ENCODE results near the gene VPS37D. TPM values are rescaled to one million over a fixed set of nuclear protein-coding genes. Genes with fewer than 3 reads are reported as not detected.

The VPS37D gene
- total and polyA plus RNA-seq, 2 experiments from 2014 or later = 2.2 to 7.0 TPM

GRCh38 chr7:73682745-73683055 lies 15.1 kb downstream of the VPS37D start:
- H3K4me1 ChIP-seq (ENCODE audit: insufficient read depth) = peaks cover 9% of the 10 kb centered on the region
- peak overlapping the region; percentile 100 for H3K4me3 ChIP-seq
- H3K27ac Mint-ChIP-seq = peak overlapping the region; percentile 94
- peaks cover 77% of the 10 kb centered on the region for H3K79me2 ChIP-seq (replicated peaks; ENCODE audit: insufficient read depth)
- H3K9me3 Mint-ChIP-seq = no peaks in the 10 kb centered on the region; the same call in 2 of the 3 replicates
- no peaks in the 10 kb centered on the region for H3F3A ChIP-seq (replicated peaks; ENCODE audit: low read depth)
- H3K4me2 ChIP-seq = peak overlapping the region; percentile 92
- H3K27me3 Mint-ChIP-seq (ENCODE audit: insufficient read depth, low read depth, poor library complexity) = peaks cover 13% of the 10 kb centered on the region
- H3K4me3 Mint-ChIP-seq = peak overlapping the region; percentile 95
- H3K27me3 ChIP-seq (ENCODE audit: insufficient read depth) = no peaks in the 10 kb centered on the region
- H3K9me2 ChIP-seq (ENCODE audit: insufficient read depth) = no peaks in the 10 kb centered on the region
- H4K20me1 ChIP-seq (replicated peaks; ENCODE audit: insufficient read depth) = peaks cover 14% of the 10 kb centered on the region
- TF ChIP-seq STAT1 (IDR thresholded peaks at IDR 0.05; ENCODE audit: unreplicated experiment) (no peak), EZH2 (IDR thresholded peaks at IDR 0.05; ENCODE audit: low read depth, unreplicated experiment) (no peak), ETS1 (IDR thresholded peaks at IDR 0.05) (no peak), POLR2AphosphoS5 (IDR thresholded peaks at IDR 0.05; ENCODE audit: low read depth) (no peak), NANOG (IDR thresholded peaks at IDR 0.05; ENCODE audit: borderline replicate concordance) (no peak), CTCF (conservative IDR thresholded peaks at IDR 0.05; ENCODE audit: low read depth in 2 of 2) (no peak), ZNF331 (CRISPR knock-in tag; IDR thresholded peaks at IDR 0.05; ENCODE audit: low read depth) (no peak), CREB1 (CRISPR knock-in tag; IDR thresholded peaks at IDR 0.05; ENCODE audit: low read depth) (no peak), ZNF114 (CRISPR knock-in tag; IDR thresholded peaks at IDR 0.05) (no peak), JUNB (IDR thresholded peaks at IDR 0.05; ENCODE audit: unreplicated experiment) (no peak)
- H3K27ac ChIP-seq (ENCODE audit: low read depth) = no peak overlapping the region
- H2AFZ ChIP-seq = peak overlapping the region; percentile 88; the same call in 1 of the 2 replicates
- peaks cover 32% of the 10 kb centered on the region for H3K36me3 Mint-ChIP-seq (ENCODE audit: low read depth)
- H3K4me1 Mint-ChIP-seq = peaks cover 17% of the 10 kb centered on the region
- H3K36me3 ChIP-seq (ENCODE audit: insufficient read depth) = peaks cover 9% of the 10 kb centered on the region
- DNase-seq (ENCODE audit: low spot score) (no peak), ATAC-seq (peak; percentile 21; the same call in 2 of the 3 replicates)

DNA sequence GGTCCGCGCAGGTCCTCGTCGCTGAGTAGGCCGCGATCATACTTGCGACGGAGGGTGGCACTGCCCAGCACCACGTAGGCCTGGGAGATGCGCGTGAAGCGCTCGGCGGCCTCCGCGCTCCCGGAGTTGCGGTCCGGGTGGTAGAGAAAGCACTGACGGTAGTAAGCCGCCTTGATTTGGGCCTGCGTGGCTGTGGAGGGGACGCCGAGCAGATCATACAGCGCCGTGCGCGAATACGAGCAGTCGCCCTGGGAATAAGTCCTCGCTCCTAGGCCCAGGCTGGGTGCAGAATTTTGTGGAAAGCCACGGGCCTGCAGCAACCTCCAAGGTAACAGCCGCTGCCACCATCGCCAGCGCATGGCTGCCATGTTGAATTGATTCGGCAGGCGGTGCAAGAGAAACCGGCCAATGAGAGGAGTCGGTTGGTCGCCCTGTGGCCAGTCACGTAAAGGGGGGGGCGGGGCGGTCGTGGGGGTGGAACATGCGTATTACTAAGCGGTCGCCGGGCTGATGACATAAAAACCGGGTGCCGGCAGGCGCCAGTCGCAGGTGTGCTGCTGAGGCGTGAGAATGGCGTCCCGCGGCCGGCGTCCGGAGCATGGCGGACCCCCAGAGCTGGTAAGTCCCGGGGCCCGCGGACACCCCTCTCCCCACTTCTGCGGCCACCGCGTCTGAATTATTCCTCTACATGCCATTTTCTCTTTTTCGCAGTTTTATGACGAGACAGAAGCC lies 15.6 kb downstream of the VPS37D start, which contains the start of the genes BUD23 and DNAJC30:
TSS of gene BUD23 (plus strand) at position 542 of the 732 bp plus-strand sequence. CDS start at position 571, 29 bp downstream.
TSS of gene DNAJC30 (minus strand) at position 398 of the 732 bp plus-strand sequence. CDS start at position 368, 30 bp downstream.
- H3K4me3 Mint-ChIP-seq = peak within 1 kb of the TSS; percentile 95
- H3K27ac Mint-ChIP-seq = peak within 1 kb of the TSS; percentile 98
- Histone ChIP-seq H3K4me1 (ENCODE audit: insufficient read depth) (peaks cover 9% of the 10 kb centered on the region), H2AFZ (peak within 1 kb of the TSS; percentile 98), H3K79me2 (replicated peaks; ENCODE audit: insufficient read depth) (peaks cover 83% of the 10 kb centered on the region), H4K20me1 (replicated peaks; ENCODE audit: insufficient read depth) (peaks cover 14% of the 10 kb centered on the region), H3K4me3 (peak within 1 kb of the TSS; percentile 100), H3F3A (replicated peaks; ENCODE audit: low read depth) (no peaks in the 10 kb centered on the region), H3K9me2 (ENCODE audit: insufficient read depth) (no peaks in the 10 kb centered on the region), H3K27me3 (ENCODE audit: insufficient read depth) (no peaks in the 10 kb centered on the region), H3K4me2 (peak within 1 kb of the TSS; percentile 99), H3K36me3 (ENCODE audit: insufficient read depth) (peaks cover 13% of the 10 kb centered on the region), H3K27ac (ENCODE audit: low read depth) (peak within 1 kb of the TSS; percentile 94)
- ATAC-seq (peak; percentile 91), DNase-seq (ENCODE audit: low spot score) (peak; percentile 97)
- H3K4me1 Mint-ChIP-seq = peaks cover 17% of the 10 kb centered on the region
- no peaks in the 10 kb centered on the region; the same call in 2 of the 3 replicates for H3K9me3 Mint-ChIP-seq
- H3K36me3 Mint-ChIP-seq (ENCODE audit: low read depth) = peaks cover 30% of the 10 kb centered on the region
- peaks cover 11% of the 10 kb centered on the region for H3K27me3 Mint-ChIP-seq (ENCODE audit: insufficient read depth, low read depth, poor library complexity)
- TF ChIP-seq JUNB (IDR thresholded peaks at IDR 0.05; ENCODE audit: unreplicated experiment) (no peak), CTCF (conservative IDR thresholded peaks at IDR 0.05; ENCODE audit: low read depth in 2 of 2) (no peak), ZNF114 (CRISPR knock-in tag; IDR thresholded peaks at IDR 0.05) (no peak), ZNF331 (CRISPR knock-in tag; IDR thresholded peaks at IDR 0.05; ENCODE audit: low read depth) (no peak), CREB1 (CRISPR knock-in tag; IDR thresholded peaks at IDR 0.05; ENCODE audit: low read depth) (peak; percentile 97)

All from GM23338 (cell line).